NCI-H2081 (cell line): ENCODE measurements around the gene U2SURP.
A peak's percentile ranks its signal among the peaks of the same experiment; 100 is the strongest.
"Not testable (repeated sequence)": the region's sequence is repeated elsewhere in the genome, so short reads cannot be mapped to it uniquely, and the experiment has no call there.

Source experiments
- DNase-seq, 2 experiments: peaks; one replicate each; lab custom pipeline; 2025; lab: John Stamatoyannopoulos, UW

U2SURP gene

DNA sequence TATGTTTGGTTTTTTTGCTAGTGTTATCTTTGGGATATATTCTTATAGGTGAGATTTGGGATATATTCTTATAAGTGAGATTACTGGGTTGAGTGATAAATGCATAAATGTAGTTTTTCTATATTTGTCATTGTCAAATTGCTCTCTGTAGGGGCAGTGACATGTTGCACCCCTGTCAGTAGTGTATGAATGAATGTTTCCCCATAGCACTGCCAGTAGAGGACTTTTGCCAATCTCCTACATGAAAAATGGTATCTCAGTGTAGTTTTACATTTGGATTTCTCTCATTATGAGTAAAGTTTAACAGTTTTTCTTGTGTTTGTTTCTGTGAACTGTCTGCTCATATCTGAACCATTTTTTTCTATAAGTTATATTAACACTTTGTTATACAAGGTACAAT, 13.6 kb downstream of the U2SURP start:
- DNase-seq: no peak

GRCh38 chr3:143016321-143016972, 15.1 kb downstream of the U2SURP start:
- DNase-seq: peak in 1 of 2 experiments; percentile 17

GRCh38 chr3:143024351-143024960, 23.1 kb downstream of the U2SURP start:
- DNase-seq: no peak

- no peak for DNase-seq
These were observed 30.0 kb downstream of the U2SURP start for GRCh38 chr3:143031327-143031726.

- DNase-seq: not testable (repeated sequence)
These were observed 30.5 kb downstream of the U2SURP start for GRCh38 chr3:143031796-143032387.

DNA sequence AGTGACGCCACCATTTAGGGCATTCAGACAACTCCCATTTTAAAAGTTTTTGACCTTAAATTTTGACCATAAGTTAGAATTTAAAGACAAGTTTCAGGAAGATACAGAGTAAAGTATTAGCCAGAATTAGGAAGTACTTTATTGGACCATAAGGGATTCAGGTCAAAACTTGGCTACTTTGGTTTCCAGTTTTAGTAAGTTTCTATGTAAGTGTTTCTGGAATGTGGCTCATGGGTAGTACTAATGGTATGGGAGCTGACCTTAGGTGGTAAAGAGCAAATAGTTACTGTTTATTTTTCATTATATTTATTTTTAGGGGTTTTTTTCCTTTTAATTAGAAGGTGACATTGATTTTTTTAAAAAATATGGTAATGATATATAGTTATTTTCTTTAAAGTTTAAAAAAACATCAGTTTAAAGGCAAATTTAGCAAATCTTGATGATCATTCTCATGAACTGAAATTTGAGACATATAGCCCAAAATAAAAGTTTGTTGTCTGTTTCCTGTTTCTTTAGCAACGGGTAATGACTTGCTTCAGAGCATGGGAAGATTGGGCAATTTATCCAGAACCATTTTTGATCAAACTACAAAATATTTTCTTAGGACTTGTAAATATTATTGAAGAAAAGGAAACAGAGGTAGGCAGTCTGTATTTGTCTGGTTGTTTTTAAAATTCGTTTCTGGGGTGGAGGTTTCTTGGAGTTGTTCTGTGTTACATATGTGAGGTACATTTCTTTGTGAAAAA, 34.3 kb downstream of the U2SURP start:
- DNase-seq: no peak

GRCh38 chr3:143036557-143036956, 35.2 kb downstream of the U2SURP start:
- no peak for DNase-seq

DNA sequence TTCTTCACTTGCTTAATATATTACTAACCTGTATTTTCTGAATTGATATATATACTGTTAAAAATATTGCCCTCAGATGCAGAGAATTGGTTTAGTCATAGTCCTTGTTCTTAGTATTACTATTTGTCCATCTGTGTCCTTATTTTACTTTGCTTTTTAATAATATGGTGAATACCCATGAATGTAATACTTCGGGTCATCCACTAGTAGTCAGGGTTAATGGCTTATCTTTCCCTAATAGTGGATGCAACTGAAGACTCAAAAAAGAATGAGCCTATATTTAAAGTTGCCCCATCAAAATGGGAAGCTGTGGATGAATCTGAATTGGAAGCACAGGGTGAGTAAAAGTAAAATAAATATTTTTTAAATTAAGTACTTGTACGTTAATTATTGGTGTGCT, 36.5 kb downstream of the U2SURP start:
- no peak for DNase-seq

- DNase-seq: peak; percentile 28 to 50
These were observed 39.0 kb downstream of the U2SURP start for GRCh38 chr3:143040261-143040879.

- DNase-seq: no peak
These were observed 40.5 kb downstream of the U2SURP start for GRCh38 chr3:143041903-143042302.

GRCh38 chr3:143045639-143046038, 44.3 kb downstream of the U2SURP start:
- DNase-seq: no peak

GRCh38 chr3:143046075-143046474, 44.7 kb downstream of the U2SURP start:
- DNase-seq: not testable (repeated sequence)

GRCh38 chr3:143054011-143054410, 52.6 kb downstream of the U2SURP start:
- DNase-seq: no peak

- no peak for DNase-seq
These were observed 55.0 kb downstream of the U2SURP start for GRCh38 chr3:143056372-143056771.

DNA sequence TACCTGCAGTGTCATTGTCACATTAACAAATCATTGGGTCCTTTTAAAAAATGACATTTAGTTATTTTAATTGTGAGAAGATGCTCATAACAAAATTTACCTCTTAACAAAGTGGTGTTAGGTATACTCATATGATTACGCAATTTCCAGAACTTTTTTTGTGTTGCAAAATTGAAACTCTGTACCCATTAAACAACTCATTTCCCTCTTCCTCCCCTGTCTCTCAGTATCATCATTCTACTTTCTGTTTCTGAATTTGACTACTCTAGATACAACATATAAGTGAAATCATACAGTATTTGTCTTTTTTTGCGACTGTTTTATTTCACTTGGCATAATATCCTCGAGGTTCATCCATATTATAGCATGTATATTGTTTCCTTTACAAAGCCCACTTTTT, 59.5 kb downstream of the U2SURP start:
- DNase-seq: no peak

GRCh38 chr3:143063018-143063417, 61.6 kb downstream of the U2SURP start:
- no peak for DNase-seq

DNA sequence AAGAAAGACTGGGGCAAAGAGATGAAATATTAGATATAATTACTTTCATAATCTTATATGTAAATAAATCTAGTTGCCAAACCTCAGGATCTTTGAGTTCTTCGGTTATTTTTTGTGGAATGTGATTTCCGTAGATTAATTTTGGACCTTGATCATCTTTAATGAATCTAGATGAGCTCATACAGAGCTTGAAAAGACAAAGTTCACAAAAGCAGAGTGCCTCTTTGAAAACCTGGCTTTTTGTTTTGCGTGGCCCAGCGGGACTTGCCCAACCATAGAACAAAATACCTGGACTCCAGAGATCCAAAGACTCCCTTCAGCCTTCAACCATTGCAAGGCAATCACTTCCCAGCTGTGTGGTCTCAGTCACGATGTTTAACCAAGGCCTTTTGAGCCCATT, 63.4 kb downstream of the U2SURP start:
- no peak for DNase-seq

DNA sequence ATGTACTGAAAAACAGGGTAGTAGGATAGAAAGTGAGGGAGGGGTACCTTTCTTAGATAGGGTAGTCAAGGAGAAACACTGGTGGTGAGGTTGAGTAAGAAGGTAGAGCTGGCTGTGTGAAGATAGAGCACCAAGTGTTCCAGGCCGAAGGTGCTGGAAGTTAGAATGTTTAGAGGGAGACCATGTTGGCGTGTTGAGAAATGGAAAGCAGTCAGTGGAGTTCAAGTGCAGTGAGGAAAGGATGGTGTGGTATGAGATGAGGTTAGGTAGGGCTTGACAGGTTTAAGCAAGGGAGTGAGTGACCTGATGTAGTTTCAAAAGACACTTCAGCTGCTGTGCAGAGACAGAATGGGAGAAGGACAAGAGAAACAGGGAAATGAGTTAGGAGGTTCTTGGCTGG, 64.0 kb downstream of the U2SURP start:
- DNase-seq: no peak

DNA sequence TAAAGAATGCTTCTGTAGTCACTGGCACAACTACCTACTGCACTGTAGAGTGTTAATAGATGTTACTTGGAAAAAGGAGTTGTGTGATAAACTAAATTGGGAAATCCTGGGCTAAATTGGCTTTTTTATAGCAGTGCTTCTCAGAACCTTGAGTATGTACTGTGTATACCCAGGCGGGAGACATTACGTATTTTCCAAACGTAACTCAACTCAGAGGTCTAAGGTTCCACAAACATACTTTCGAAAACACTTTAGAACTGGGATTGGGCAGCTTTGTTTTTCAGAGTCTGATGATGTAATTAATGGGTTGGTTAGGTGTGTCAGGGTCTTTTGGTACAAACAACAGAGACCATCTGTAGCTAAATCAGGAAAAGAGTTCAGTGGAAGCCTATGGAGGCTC, 64.7 kb downstream of the U2SURP start:
- no peak for DNase-seq

GRCh38 chr3:143067201-143067600, 65.8 kb downstream of the U2SURP start:
- no peak for DNase-seq

- DNase-seq: no peak
These were observed 66.7 kb downstream of the U2SURP start for GRCh38 chr3:143068059-143068458.

- DNase-seq: no peak
These were observed 69.7 kb downstream of the U2SURP start for GRCh38 chr3:143070977-143071551.
